Measurements from ENCODE around the gene SNRPD1.

DNA sequence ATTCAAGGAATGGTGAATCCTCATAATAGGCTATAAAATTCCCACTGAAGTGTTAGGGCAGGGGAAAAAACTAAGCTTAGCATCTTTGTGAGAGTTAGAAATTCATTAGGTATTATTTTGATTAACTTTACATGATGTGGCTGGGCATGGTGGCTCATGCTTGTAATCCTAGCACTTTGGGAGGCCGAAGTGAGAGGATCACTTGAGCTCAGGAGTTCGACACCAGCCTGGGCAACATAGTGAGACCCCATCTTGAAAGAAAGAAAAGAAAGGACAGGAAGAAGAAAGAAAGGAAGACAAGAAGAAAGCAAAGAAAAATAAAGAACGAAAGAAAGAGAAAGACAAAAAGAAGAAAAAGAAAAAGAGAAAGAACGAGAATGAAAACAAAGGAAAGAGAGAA, 40.0 kb downstream of the SNRPD1 start:
- TF ChIP-seq, protein P1, sequence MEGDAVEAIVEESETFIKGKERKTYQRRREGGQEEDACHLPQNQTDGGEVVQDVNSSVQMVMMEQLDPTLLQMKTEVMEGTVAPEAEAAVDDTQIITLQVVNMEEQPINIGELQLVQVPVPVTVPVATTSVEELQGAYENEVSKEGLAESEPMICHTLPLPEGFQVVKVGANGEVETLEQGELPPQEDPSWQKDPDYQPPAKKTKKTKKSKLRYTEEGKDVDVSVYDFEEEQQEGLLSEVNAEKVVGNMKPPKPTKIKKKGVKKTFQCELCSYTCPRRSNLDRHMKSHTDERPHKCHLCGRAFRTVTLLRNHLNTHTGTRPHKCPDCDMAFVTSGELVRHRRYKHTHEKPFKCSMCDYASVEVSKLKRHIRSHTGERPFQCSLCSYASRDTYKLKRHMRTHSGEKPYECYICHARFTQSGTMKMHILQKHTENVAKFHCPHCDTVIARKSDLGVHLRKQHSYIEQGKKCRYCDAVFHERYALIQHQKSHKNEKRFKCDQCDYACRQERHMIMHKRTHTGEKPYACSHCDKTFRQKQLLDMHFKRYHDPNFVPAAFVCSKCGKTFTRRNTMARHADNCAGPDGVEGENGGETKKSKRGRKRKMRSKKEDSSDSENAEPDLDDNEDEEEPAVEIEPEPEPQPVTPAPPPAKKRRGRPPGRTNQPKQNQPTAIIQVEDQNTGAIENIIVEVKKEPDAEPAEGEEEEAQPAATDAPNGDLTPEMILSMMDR (IDR thresholded peaks at IDR 0.05): no peak
- no peak for TF ChIP-seq POLR2A (IDR thresholded peaks at IDR 0.05)
